Measurements from ENCODE around the gene DGKI. TPM values are rescaled to one million over a fixed set of nuclear protein-coding genes. Genes with fewer than 3 reads are reported as not detected.

DGKI gene
- total and polyA plus RNA-seq, 4 donors = 0.01 to 0.37 (median 0.31) TPM

GRCh38 chr7:137689761-137690160 lies 157.0 kb downstream of the DGKI start:
- H3K27me3 ChIP-seq (ENCODE audit: control insufficient read depth in 4 of 4, insufficient read depth in 4 of 4, low read length in 3 of 4) = no peaks in the 10 kb centered on the region
- no peak for DNase-seq (ENCODE audit: low spot score)
- H3K9ac ChIP-seq (ENCODE audit: low read depth in 1 of 2, low read length in 2 of 2) = no peak overlapping the region
- H3K36me3 ChIP-seq (ENCODE audit: control insufficient read depth in 4 of 4, insufficient read depth in 3 of 4, low read depth in 1 of 4, low read length in 3 of 4) = no peaks in the 10 kb centered on the region
- H3K27ac ChIP-seq (ENCODE audit: low read depth in 1 of 2, low read length in 2 of 2) = no peak overlapping the region
- H3K9me3 ChIP-seq (ENCODE audit: control insufficient read depth in 4 of 4, low read length in 3 of 4) = no peaks in the 10 kb centered on the region
- no peak overlapping the region for H3K4me3 ChIP-seq (ENCODE audit: low read depth in 1 of 3, low read length in 3 of 3)
- WGBS = 74% methylated on average over 2 of the region's 2 CpGs
- H3K4me1 ChIP-seq (ENCODE audit: control insufficient read depth in 4 of 4, insufficient read depth in 4 of 4, low read length in 3 of 4) = no peaks in the 10 kb centered on the region
- TF ChIP-seq, protein P1, sequence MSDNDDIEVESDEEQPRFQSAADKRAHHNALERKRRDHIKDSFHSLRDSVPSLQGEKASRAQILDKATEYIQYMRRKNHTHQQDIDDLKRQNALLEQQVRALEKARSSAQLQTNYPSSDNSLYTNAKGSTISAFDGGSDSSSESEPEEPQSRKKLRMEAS (IDR thresholded peaks at IDR 0.05) = no peak
- TF ChIP-seq, protein P2, sequence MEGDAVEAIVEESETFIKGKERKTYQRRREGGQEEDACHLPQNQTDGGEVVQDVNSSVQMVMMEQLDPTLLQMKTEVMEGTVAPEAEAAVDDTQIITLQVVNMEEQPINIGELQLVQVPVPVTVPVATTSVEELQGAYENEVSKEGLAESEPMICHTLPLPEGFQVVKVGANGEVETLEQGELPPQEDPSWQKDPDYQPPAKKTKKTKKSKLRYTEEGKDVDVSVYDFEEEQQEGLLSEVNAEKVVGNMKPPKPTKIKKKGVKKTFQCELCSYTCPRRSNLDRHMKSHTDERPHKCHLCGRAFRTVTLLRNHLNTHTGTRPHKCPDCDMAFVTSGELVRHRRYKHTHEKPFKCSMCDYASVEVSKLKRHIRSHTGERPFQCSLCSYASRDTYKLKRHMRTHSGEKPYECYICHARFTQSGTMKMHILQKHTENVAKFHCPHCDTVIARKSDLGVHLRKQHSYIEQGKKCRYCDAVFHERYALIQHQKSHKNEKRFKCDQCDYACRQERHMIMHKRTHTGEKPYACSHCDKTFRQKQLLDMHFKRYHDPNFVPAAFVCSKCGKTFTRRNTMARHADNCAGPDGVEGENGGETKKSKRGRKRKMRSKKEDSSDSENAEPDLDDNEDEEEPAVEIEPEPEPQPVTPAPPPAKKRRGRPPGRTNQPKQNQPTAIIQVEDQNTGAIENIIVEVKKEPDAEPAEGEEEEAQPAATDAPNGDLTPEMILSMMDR (IDR thresholded peaks at IDR 0.05; ENCODE audit: low read depth, low read length, missing input control) = no peak
- TF ChIP-seq HNF4G (IDR thresholded peaks at IDR 0.05) = no peak
- TF ChIP-seq ATF3 (IDR thresholded peaks at IDR 0.05) = no peak
- TF ChIP-seq YY1 (IDR thresholded peaks at IDR 0.05) = no peak
- no peak for TF ChIP-seq GABPA (IDR thresholded peaks at IDR 0.05 in 1 of 2, conservative IDR thresholded peaks at IDR 0.05 in 1 of 2)
- TF ChIP-seq FOXA1 (IDR thresholded peaks at IDR 0.05) = no peak
- TF ChIP-seq HNF4A (conservative IDR thresholded peaks at IDR 0.05) = no peak
- no peak for TF ChIP-seq REST (IDR thresholded peaks at IDR 0.05)
- no peak for TF ChIP-seq SP1 (IDR thresholded peaks at IDR 0.05)
- no peak for TF ChIP-seq FOXA2 (IDR thresholded peaks at IDR 0.05)
- no peak for TF ChIP-seq NR2F2 (IDR thresholded peaks at IDR 0.05)

DNA sequence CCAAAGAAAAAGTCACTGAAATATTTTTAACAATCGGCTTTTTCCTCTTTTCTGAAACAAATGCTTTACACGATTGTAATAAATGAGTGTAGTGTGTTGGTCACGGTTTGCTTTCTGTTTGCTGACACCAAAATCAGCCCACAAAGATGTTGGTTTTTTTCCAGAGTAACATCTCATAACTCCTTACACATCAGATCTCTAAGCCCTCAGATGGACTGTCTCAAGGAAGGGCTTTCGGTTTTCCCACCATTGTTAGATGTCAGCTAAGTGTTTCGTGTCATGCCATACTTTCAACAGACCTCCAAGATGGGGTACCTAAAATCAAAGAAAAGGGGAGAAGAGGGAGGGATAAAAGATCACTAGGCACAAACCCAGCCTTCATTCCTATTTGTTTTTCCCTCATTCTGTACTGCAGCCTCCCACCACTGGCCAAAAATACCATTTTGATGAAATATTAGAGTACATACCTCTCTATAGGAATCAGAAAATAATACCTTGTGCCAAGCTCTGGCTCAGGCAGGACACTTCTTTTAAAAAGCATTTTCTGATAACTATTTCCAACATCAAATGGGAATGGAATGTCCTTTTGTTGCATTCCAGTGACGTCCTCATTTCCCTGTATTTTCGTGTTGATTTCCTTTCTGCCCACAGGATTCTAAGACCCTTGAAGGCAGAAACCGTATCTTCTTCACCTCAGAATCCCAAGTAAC lies 159.1 kb downstream of the DGKI start:
- H3K27ac ChIP-seq (ENCODE audit: low read depth in 1 of 2, low read length in 2 of 2) = no peak overlapping the region
- WGBS = 82% methylated on average over 8 of the region's 8 CpGs
- H3K9me3 ChIP-seq (ENCODE audit: control insufficient read depth in 4 of 4, low read length in 3 of 4) = no peaks in the 10 kb centered on the region
- H3K9ac ChIP-seq (ENCODE audit: low read depth in 1 of 2, low read length in 2 of 2) = no peak overlapping the region
- H3K4me1 ChIP-seq (ENCODE audit: control insufficient read depth in 4 of 4, insufficient read depth in 4 of 4, low read length in 3 of 4) = no peaks in the 10 kb centered on the region
- H3K27me3 ChIP-seq (ENCODE audit: control insufficient read depth in 4 of 4, insufficient read depth in 4 of 4, low read length in 3 of 4) = peaks cover 0 to under 1% (median 0%) of the 10 kb centered on the region in 4 donors
- DNase-seq (ENCODE audit: low spot score) = no peak
- no peak overlapping the region for H3K4me3 ChIP-seq (ENCODE audit: low read depth in 1 of 3, low read length in 3 of 3)
- no peaks in the 10 kb centered on the region for H3K36me3 ChIP-seq (ENCODE audit: control insufficient read depth in 4 of 4, insufficient read depth in 3 of 4, low read depth in 1 of 4, low read length in 3 of 4)
- TF ChIP-seq NR2F2 (IDR thresholded peaks at IDR 0.05) (no peak), HNF4A (conservative IDR thresholded peaks at IDR 0.05) (no peak)
